CD14-positive monocyte (primary cell): ENCODE results near the gene EPHA8. TPM values are rescaled to one million over a fixed set of nuclear protein-coding genes. Genes with fewer than 3 reads are reported as not detected.

Experiments
- DNase-seq, 3 donors: peaks; one replicate each; pipeline ENCODE4 v3.0.0-alpha.2; 2011 to 2022
- H2AFZ ChIP-seq: 2 replicates; pipeline ENCODE4 v1.6.0; 2012; ENCODE audit warnings: mild to moderate bottlenecking, low read depth, low read length, inconsistent platforms; ENCODE audit not compliant: insufficient read depth, poor library complexity, severe bottlenecking
- H3K27ac ChIP-seq, 2 donors: 1 replicate in 1 of 2; 2 replicates in 1 of 2; pipeline ENCODE4 v1.5.1; 2012 to 2013; ENCODE audit warnings: low read length in 2 of 2, control low read depth in 1 of 2, inconsistent platforms in 1 of 2, low read depth in 1 of 2, mild to moderate bottlenecking in 1 of 2
- H3K27me3 ChIP-seq, 2 donors: one replicate each; pipeline versions ENCODE4 v1.6.0 to v1.6.1; 2011 to 2013; ENCODE audit warnings: low read length in 2 of 2; ENCODE audit not compliant: control insufficient read depth in 2 of 2, insufficient read depth in 2 of 2
- H3K36me3 ChIP-seq, 2 donors: replicated peaks in 1 of 2; 1 replicate in 1 of 2; 2 replicates in 1 of 2; pipeline versions ENCODE4 v1.5.1 to v1.6.1; 2012 to 2013; ENCODE audit warnings: low read length in 2 of 2, control low read depth in 1 of 2, inconsistent platforms in 1 of 2, mild to moderate bottlenecking in 1 of 2; ENCODE audit not compliant: insufficient read depth in 2 of 2, control insufficient read depth in 1 of 2
- H3K4me1 ChIP-seq, 2 donors: 1 replicate in 1 of 2; 2 replicates in 1 of 2; pipeline versions ENCODE4 v1.5.1 to v1.6.1; 2012 to 2013; ENCODE audit warnings: low read length in 2 of 2, control low read depth in 1 of 2, inconsistent platforms in 1 of 2, mild to moderate bottlenecking in 1 of 2, moderate library complexity in 1 of 2; ENCODE audit not compliant: insufficient read depth in 2 of 2, control insufficient read depth in 1 of 2
- H3K4me2 ChIP-seq: replicated peaks from 2 replicates; pipeline ENCODE3; 2012; ENCODE audit warnings: low read length, moderate library complexity, mild to moderate bottlenecking; ENCODE audit not compliant: poor library complexity, severe bottlenecking; ENCODE audit errors: extremely low read depth
- H3K4me3 ChIP-seq, 3 experiments: fragments of 200-600 bp in 1 of 3; sonication (generic) in 1 of 3; replicated peaks in 1 of 3; 1 replicate in 2 of 3; 2 replicates in 1 of 3; pipeline ENCODE4 v1.5.1; 2011 to 2013; ENCODE audit warnings: low read length in 3 of 3, mild to moderate bottlenecking in 3 of 3, control low read depth in 2 of 3, low read depth in 2 of 3, inconsistent platforms in 1 of 3, moderate library complexity in 1 of 3
- H3K79me2 ChIP-seq: 2 replicates; pipeline ENCODE4 v1.6.0; 2012; ENCODE audit warnings: mild to moderate bottlenecking, control low read depth, inconsistent platforms, low read length, moderate library complexity; ENCODE audit not compliant: insufficient read depth
- H3K9ac ChIP-seq: 2 replicates; pipeline ENCODE4 v1.6.0; 2017; ENCODE audit warnings: low read length, mild to moderate bottlenecking; ENCODE audit not compliant: insufficient read depth, poor library complexity, severe bottlenecking
- H3K9me3 ChIP-seq, 2 donors: replicated peaks in 1 of 2; 1 replicate in 1 of 2; 2 replicates in 1 of 2; pipeline versions ENCODE4 v1.5.1 to v1.6.1; 2012 to 2013; ENCODE audit warnings: low read length in 2 of 2, control low read depth in 1 of 2; ENCODE audit not compliant: control insufficient read depth in 1 of 2, insufficient read depth in 1 of 2
- H4K20me1 ChIP-seq: 2 replicates; pipeline ENCODE4 v1.6.0; 2012; ENCODE audit warnings: mild to moderate bottlenecking, low read length, control low read depth, moderate library complexity; ENCODE audit not compliant: insufficient read depth
- H3K27ac Mint-ChIP-seq, 7 donors: one replicate each; pipeline ENCODE4 v1.8.0; 2020; ENCODE audit warnings: mild to moderate bottlenecking in 7 of 7, mixed read lengths in 7 of 7, moderate library complexity in 6 of 7, inconsistent platforms in 2 of 7
- H3K27me3 Mint-ChIP-seq, 3 donors: one replicate each; pipeline ENCODE4 v1.8.0; 2021 to 2022; ENCODE audit warnings: low read depth in 3 of 3, mild to moderate bottlenecking in 3 of 3, mixed read lengths in 3 of 3, moderate library complexity in 3 of 3, inconsistent platforms in 1 of 3
- H3K36me3 Mint-ChIP-seq, 2 donors: one replicate each; pipeline ENCODE4 v1.8.0; 2020; ENCODE audit warnings: mixed read lengths in 2 of 2, inconsistent platforms in 1 of 2, mild to moderate bottlenecking in 1 of 2
- H3K4me1 Mint-ChIP-seq: one replicate; pipeline ENCODE4 v1.8.0; 2020; ENCODE audit warnings: mild to moderate bottlenecking, mixed read lengths
- H3K4me3 Mint-ChIP-seq, 2 donors: one replicate each; pipeline ENCODE4 v1.8.0; 2020; ENCODE audit warnings: mild to moderate bottlenecking in 2 of 2, mixed read lengths in 2 of 2, moderate library complexity in 1 of 2
- H3K9me3 Mint-ChIP-seq, 7 donors: one replicate each; pipeline ENCODE4 v1.8.0; 2020 to 2022; ENCODE audit warnings: mixed read lengths in 7 of 7, mild to moderate bottlenecking in 6 of 7, moderate library complexity in 6 of 7, inconsistent platforms in 2 of 7
- CTCF ChIP-seq: fragments of 200-600 bp; IDR thresholded peaks from one replicate; pipeline ENCODE4 v1.8.0; 2022; ENCODE audit warnings: antibody characterized with exemption, mild to moderate bottlenecking
- WGBS: methylation state at CpG from one replicate; pipeline ENCODE4 v1.1.5; 2013; ENCODE audit warnings: missing lambda C conversion rate; ENCODE audit not compliant: insufficient coverage; 5-methylcytosine and 5-hydroxymethylcytosine counted together
- intact Hi-C, 2 donors: fragments of 100-400 bp; cut with micrococcal nuclease; formaldehyde crosslinking; loops; one replicate each; pipeline versions ENCODE4 v1.15.0 to v1.15.1; 2023
- polyA plus RNA-seq, 3 donors: library from polyadenylated mRNA; depleted of rRNA in 1 of 3; unstranded in 2 of 3; stranded (reverse) in 1 of 3; fragments of 300-500 nt in 2 of 3; fragments of >200 nt in 1 of 3; fragmentation: Illumina TruSeq in 2 of 3; gene quantifications; 1 replicate in 2 of 3; 2 replicates in 1 of 3; pipeline ENCODE4 v1.2.3, GENCODE V29; 2012 to 2021

The EPHA8 gene
- polyA plus RNA-seq, 3 donors = 0.04 TPM; not detected in 2

GRCh38 chr1:22584970-22585369 is 21.7 kb downstream of the EPHA8 start:
- Mint-ChIP-seq H3K27ac (no peak overlapping the region), H3K9me3 (no peaks in the 10 kb centered on the region), H3K4me3 (no peak overlapping the region), H3K27me3 (peaks cover 0 to 4% (median 1%) of the 10 kb centered on the region in 3 donors), H3K36me3 (no peaks in the 10 kb centered on the region), H3K4me1 (no peaks in the 10 kb centered on the region)
- Histone ChIP-seq H3K27ac (no peak overlapping the region), H3K79me2 (no peaks in the 10 kb centered on the region), H3K9ac (no peak overlapping the region), H2AFZ (no peak overlapping the region), H3K36me3 (no peaks in the 10 kb centered on the region), H3K9me3 (no peaks in the 10 kb centered on the region), H3K4me2 (no peak overlapping the region), H3K4me1 (no peaks in the 10 kb centered on the region), H4K20me1 (no peaks in the 10 kb centered on the region), H3K4me3 (no peak overlapping the region), H3K27me3 (no peaks in the 10 kb centered on the region)
- no peak for TF ChIP-seq CTCF
- DNase-seq = no peak
- WGBS = 90% methylated on average over 8 of the region's 9 CpGs
- intact Hi-C loops = no loop called here

GRCh38 chr1:22585471-22585870 is 22.2 kb downstream of the EPHA8 start:
- no peaks in the 10 kb centered on the region for H4K20me1 ChIP-seq
- no peak overlapping the region for H3K4me3 ChIP-seq
- H3K36me3 ChIP-seq = no peaks in the 10 kb centered on the region
- H3K27me3 ChIP-seq = no peaks in the 10 kb centered on the region
- Mint-ChIP-seq H3K36me3 (no peaks in the 10 kb centered on the region), H3K27me3 (peaks cover 1 to 4% (median 2%) of the 10 kb centered on the region in 3 donors), H3K27ac (no peak overlapping the region), H3K4me3 (no peak overlapping the region), H3K4me1 (no peaks in the 10 kb centered on the region), H3K9me3 (no peaks in the 10 kb centered on the region)
- H3K9me3 ChIP-seq = no peaks in the 10 kb centered on the region
- no peak overlapping the region for H2AFZ ChIP-seq
- H3K4me2 ChIP-seq = no peak overlapping the region
- no peak for TF ChIP-seq CTCF
- no peak overlapping the region for H3K27ac ChIP-seq
- no peaks in the 10 kb centered on the region for H3K4me1 ChIP-seq
- H3K9ac ChIP-seq = no peak overlapping the region
- no peak for DNase-seq
- 89% methylated on average over 3 of the region's 4 CpGs for WGBS
- intact Hi-C loops = no loop called here
- H3K79me2 ChIP-seq = no peaks in the 10 kb centered on the region
